Endodermal cell (in vitro differentiated cells): ENCODE measurements around the gene HHIP. TPM values are rescaled to one million over a fixed set of nuclear protein-coding genes. Genes with fewer than 3 reads are reported as not detected.

Experiments used
- DNase-seq: peaks from one replicate; pipeline ENCODE4 v3.0.0-alpha.2; 2017
- H3K27ac ChIP-seq: 2 replicates; pipeline ENCODE4 v1.5.1; 2013; ENCODE audit warnings: mild to moderate bottlenecking, low read depth, low read length, moderate library complexity
- H3K27me3 ChIP-seq: 2 replicates; pipeline ENCODE4 v1.6.1; 2013; ENCODE audit warnings: mild to moderate bottlenecking, low read length, moderate library complexity; ENCODE audit not compliant: insufficient read depth, control insufficient read depth, poor library complexity, severe bottlenecking
- H3K36me3 ChIP-seq: 2 replicates; pipeline ENCODE4 v1.7.0; 2013; ENCODE audit warnings: mild to moderate bottlenecking, low read length, moderate library complexity; ENCODE audit not compliant: control insufficient read depth, insufficient read depth
- H3K4me1 ChIP-seq: one replicate; pipeline ENCODE4 v1.7.0; 2013; ENCODE audit warnings: low read length; ENCODE audit not compliant: control insufficient read depth, insufficient read depth
- H3K4me3 ChIP-seq: 2 replicates; pipeline ENCODE4 v1.5.1; 2013; ENCODE audit warnings: mild to moderate bottlenecking, low read length, moderate library complexity
- H3K9ac ChIP-seq: 2 replicates; pipeline ENCODE4 v1.6.1; 2013; ENCODE audit warnings: mild to moderate bottlenecking, low read length, moderate library complexity; ENCODE audit not compliant: poor library complexity, severe bottlenecking; ENCODE audit errors: extremely low read depth
- H3K9me3 ChIP-seq: 2 replicates; pipeline ENCODE4 v1.6.1; 2013; ENCODE audit warnings: mild to moderate bottlenecking, low read length, moderate library complexity; ENCODE audit not compliant: control insufficient read depth
- H3K27ac Mint-ChIP-seq: 2 replicates; pipeline ENCODE4 v1.8.0; 2020; ENCODE audit warnings: mixed read lengths
- H3K27me3 Mint-ChIP-seq: 2 replicates; pipeline ENCODE4 v1.8.0; 2021; ENCODE audit warnings: mild to moderate bottlenecking, mixed read lengths; ENCODE audit not compliant: insufficient read depth
- H3K36me3 Mint-ChIP-seq: 2 replicates; pipeline ENCODE4 v1.8.0; 2020; ENCODE audit warnings: low read depth, mixed read lengths
- H3K4me1 Mint-ChIP-seq: 2 replicates; pipeline ENCODE4 v1.8.0; 2020; ENCODE audit warnings: mixed read lengths
- H3K4me3 Mint-ChIP-seq: 2 replicates; pipeline ENCODE4 v1.8.0; 2020; ENCODE audit warnings: mild to moderate bottlenecking, moderate library complexity, mixed read lengths
- H3K9me3 Mint-ChIP-seq: 2 replicates; pipeline ENCODE4 v1.8.0; 2020; ENCODE audit warnings: mild to moderate bottlenecking, mixed read lengths
- CTCF ChIP-seq: fragments of 200-600 bp; sonication (generic); conservative IDR thresholded peaks from 2 replicates; pipeline ENCODE4 v1.5.0; 2021; ENCODE audit warnings: antibody characterized with exemption, mild to moderate bottlenecking
- WGBS, 2 experiments: methylation state at CpG; one replicate each; pipeline versions ENCODE4 v1.1.5 to v1.1.7; 2013; ENCODE audit warnings: missing lambda C conversion rate in 2 of 2, mixed read lengths in 1 of 2; ENCODE audit not compliant: insufficient coverage in 1 of 2, insufficient read length in 1 of 2; 5-methylcytosine and 5-hydroxymethylcytosine counted together
- total RNA-seq, 2 donors: library from RNA; stranded (reverse); fragmentation: NEBNext Ultra II Directional in 1 of 2; extraction: Animal tissue kit (Norgen Biotek cat#: 25700) in 1 of 2; gene quantifications; 2 replicates in 1 of 2; 3 replicates in 1 of 2; pipeline ENCODE4 v1.2.1, GENCODE V29; 2021

Gene HHIP
- total RNA-seq, 2 donors from 2014 or later: 1.8 to 3.4 TPM

GRCh38 chr4:144634978-144635747 is 10.8 kb upstream of the HHIP start:
- TF ChIP-seq CTCF: no peak
- no peak overlapping the region for H3K27ac Mint-ChIP-seq
- H3K27me3 Mint-ChIP-seq: no peaks in the 10 kb centered on the region
- DNase-seq: no peak
- H3K4me1 Mint-ChIP-seq: peaks cover 29% of the 10 kb centered on the region
- H3K4me3 Mint-ChIP-seq: peak overlapping the region; percentile 3
- no peaks in the 10 kb centered on the region for H3K36me3 Mint-ChIP-seq
- Histone ChIP-seq H3K36me3 (no peaks in the 10 kb centered on the region), H3K4me1 (peaks cover 11% of the 10 kb centered on the region), H3K9me3 (peaks cover 12% of the 10 kb centered on the region), H3K4me3 (peak overlapping the region; percentile 19), H3K27ac (no peak overlapping the region), H3K9ac (no peak overlapping the region), H3K27me3 (no peaks in the 10 kb centered on the region)
- no peaks in the 10 kb centered on the region for H3K9me3 Mint-ChIP-seq
- 88 to 92% methylated on average over 3 to 5 of the region's 6 CpGs for WGBS, 2 experiments

- DNase-seq: no peak
- Histone ChIP-seq H3K9me3 (no peaks in the 10 kb centered on the region), H3K9ac (no peak overlapping the region), H3K36me3 (no peaks in the 10 kb centered on the region), H3K4me3 (no peak overlapping the region), H3K4me1 (peaks cover 8% of the 10 kb centered on the region), H3K27me3 (peaks cover 51% of the 10 kb centered on the region), H3K27ac (no peak overlapping the region)
- Mint-ChIP-seq H3K36me3 (no peaks in the 10 kb centered on the region), H3K9me3 (no peaks in the 10 kb centered on the region), H3K4me1 (peaks cover 35% of the 10 kb centered on the region), H3K27me3 (peaks cover 61% of the 10 kb centered on the region), H3K27ac (no peak overlapping the region), H3K4me3 (peak overlapping the region; percentile 63)
- TF ChIP-seq CTCF: no peak
- 57 to 94% methylated on average over 1 to 12 of the region's 12 CpGs for WGBS, 2 experiments
Observed at GRCh38 chr4:144644368-144645101, 1.4 kb upstream of the HHIP start.

DNA sequence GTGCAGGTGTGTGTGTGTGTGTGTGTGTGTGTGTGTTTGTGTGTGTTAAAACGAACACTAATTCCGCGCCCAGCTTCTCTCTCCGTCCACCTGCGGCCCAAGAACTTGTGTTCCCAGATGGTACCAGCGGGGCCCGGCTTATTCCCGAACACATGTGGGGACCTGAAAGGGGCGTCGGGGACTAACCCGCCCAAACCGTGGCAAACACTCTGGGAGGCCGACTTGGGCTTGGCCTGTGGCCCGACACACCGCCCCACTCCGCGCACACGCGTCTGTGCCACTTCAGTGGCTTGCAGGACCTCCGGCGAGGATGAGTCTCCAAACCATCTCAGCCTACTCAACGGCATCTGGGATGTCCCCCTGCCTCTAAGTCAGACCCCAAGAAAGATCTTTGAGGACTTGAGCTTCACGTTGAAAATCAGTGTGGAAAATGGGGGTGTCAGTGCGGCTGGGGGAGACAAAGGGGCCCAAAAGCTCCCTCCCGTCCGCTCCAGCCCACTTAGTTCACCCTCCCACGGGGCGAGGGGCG is 790 bp upstream of the HHIP start:
- H3K4me1 Mint-ChIP-seq: peaks cover 36% of the 10 kb centered on the region
- no peaks in the 10 kb centered on the region for H3K36me3 ChIP-seq
- H3K4me3 Mint-ChIP-seq: peak overlapping the region; percentile 63
- H3K9ac ChIP-seq: no peak overlapping the region
- peaks cover 62% of the 10 kb centered on the region for H3K27me3 Mint-ChIP-seq
- no peaks in the 10 kb centered on the region for H3K9me3 ChIP-seq
- no peak overlapping the region for H3K27ac ChIP-seq
- H3K27ac Mint-ChIP-seq: no peak overlapping the region
- no peaks in the 10 kb centered on the region for H3K9me3 Mint-ChIP-seq
- no peaks in the 10 kb centered on the region for H3K36me3 Mint-ChIP-seq
- TF ChIP-seq CTCF: no peak
- DNase-seq: no peak
- peaks cover 51% of the 10 kb centered on the region for H3K27me3 ChIP-seq
- peaks cover 10% of the 10 kb centered on the region for H3K4me1 ChIP-seq
- no peak overlapping the region for H3K4me3 ChIP-seq
- WGBS, 2 experiments: 77 to 96% methylated on average over 20 to 29 of the region's 29 CpGs
